NCI-H2171 (cell line): Measurements from ENCODE around the gene SGPL1.

Experiments
- DNase-seq: peaks from one replicate; lab custom pipeline; 2025; lab: John Stamatoyannopoulos, UW

SGPL1 gene

GRCh38 chr10:70810967-70811366 lies 4.8 kb upstream of the SGPL1 start:
- DNase-seq: no peak

DNA sequence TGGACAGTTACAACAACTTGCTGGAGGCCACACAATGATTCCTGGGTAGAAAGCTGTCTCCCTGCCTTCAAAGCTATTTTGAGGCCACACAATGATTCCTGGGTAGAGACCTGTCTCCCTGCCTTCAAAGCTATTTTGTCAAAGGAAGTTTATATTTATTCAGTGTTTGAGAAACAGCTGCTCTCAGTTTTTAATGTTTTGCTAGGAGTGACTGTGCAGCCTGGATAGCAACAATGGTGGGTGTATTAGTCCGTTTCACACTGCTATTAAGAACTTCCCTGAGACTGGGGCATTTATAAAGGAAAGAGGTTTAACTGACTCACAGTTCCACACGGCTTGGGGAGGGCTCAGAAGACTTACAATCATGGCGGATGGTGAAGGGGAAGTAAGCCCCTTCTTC lies 3.9 kb upstream of the SGPL1 start:
- no peak for DNase-seq

DNA sequence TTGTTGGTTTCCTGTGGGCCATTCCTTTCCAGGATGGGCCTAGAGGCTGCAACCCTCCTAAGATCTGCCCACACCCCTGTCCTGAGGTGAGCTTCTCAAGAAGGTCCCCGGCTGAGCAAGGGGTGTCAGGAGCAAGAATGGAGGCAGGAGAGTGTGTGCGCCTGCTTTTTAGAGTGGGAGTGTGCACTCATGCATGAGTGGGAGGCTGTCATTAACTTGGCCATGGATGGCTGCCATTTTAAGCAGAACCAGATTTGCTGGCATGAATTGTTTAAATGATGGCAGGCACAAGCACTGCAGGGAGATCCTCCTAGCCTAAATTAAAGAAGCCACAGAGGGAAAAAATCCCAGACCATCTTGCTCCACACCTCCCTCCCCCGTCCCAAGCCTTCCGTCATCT lies 2.9 kb upstream of the SGPL1 start:
- no peak for DNase-seq

- DNase-seq: no peak
Observed at GRCh38 chr10:70814126-70814525, 1.6 kb upstream of the SGPL1 start.

DNA sequence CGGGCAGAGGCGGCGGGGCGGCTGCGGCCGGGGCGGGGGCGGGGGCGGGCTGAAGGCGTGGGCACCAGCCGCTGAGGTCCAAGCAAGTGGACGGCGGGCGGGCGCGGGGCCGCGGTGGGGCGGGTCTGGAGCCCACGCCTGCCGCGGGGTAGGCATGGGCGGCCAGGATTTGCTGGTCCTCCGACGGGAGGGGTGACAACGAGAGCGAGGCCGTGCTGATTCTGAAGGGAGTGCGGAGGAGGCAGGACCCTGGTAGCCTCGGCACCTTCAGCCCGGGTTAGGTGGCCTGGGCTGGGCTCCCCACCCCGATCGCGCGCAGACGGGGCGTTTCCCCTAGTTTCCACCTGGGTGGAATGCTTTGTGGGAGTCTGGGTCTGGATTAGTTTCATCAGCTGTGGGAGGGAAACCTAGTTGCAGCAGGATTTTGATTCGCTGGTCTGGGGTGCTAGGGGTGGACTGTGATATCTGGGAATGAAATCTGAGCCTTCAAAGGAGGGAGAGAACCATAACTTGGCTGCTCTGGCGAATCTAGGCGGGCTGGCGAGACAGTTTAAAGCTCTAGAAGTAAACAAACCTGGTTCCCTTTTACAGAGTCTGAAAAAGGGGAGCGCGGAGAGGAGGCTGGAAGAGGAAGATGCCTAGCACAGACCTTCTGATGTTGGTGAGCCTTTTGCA lies 609 bp downstream of the SGPL1 start:
- peak; percentile 49 for DNase-seq

DNA sequence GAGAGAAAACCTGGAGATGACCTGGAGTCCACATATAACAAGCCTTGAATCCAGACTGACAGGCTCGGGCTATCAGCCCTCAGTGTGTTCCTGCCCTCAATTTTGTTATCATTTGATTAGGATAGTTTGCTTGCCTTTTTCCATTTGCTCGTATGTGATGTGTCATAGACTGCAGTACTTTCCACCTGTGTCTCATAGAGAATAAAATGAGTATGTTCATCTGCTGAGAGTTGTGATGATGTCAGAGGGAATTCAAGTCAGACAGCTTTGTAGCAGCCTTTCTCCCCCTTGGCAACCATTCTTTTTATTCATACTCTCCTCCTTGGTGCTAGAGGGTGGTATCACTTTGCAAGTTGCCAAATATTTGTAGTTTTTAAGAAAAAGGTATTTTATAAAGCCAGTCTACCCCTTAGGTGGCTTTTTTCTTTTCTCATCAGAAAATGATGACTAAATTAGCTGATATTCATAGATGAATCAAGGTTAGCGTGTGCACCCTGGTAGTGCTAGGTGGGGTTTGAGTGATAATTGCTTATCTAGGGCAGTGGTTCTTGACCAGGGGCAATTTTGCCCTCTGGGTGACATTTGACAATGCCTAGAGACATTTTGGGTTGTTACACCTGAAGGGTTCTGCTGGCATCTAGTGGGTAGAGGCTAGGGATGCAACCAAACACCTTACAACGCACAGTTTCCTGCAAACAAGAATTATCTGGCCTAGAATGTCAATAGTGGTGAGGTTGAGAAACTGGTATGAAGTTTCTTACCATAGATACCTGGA lies 5.4 kb downstream of the SGPL1 start:
- no peak for DNase-seq

- no peak for DNase-seq
Observed at GRCh38 chr10:70822076-70822820, 6.5 kb downstream of the SGPL1 start.

DNA sequence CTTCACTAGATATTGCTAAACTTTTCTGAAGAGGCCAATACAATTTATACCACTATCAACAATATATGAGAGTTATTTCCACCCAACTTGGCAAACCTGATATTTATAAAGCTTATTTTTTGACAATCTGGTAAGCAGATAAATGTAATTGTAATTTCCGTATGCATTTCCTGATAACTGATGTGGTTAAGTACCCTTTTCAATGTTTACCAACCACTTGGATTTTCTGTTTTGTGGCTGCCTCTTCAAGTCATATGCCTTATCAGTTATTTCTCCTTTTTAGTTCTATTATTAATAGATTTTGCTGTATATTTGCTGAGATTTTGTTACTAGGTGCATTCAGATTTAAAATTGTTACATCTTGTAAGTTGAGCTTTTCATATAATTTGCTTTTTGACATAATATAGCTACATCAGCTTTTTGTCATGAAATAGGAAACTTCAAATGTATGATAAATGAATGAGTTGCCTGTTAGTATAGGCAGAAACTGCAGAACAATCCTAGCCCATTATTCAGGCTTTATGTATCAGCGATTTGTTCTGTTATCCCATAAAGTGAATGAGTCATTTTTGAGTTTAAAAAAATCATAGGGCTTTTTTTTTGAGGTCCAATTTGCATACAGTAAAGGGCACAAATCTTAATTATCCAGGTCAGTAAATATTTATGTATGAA lies 11.5 kb downstream of the SGPL1 start:
- DNase-seq: no peak

DNA sequence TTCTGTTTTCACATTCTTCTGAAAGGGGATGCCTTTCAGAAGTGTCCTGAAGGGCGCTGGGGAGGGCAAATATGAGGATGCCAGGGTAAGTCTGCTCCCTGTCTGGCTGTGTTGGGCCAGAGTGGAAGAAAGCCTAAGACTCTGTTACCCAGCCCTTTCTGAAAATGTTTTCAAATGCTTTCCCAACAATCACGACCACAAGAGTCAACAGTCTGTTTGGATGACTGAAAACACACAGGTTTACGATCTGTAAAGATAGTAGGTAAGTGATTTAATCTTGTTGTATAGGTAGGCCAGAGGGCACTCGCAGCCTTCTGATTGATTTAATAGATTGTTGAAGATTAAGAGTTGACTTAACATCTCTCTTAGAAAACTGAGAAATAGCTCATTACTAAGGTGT lies 13.2 kb downstream of the SGPL1 start:
- no peak for DNase-seq

DNA sequence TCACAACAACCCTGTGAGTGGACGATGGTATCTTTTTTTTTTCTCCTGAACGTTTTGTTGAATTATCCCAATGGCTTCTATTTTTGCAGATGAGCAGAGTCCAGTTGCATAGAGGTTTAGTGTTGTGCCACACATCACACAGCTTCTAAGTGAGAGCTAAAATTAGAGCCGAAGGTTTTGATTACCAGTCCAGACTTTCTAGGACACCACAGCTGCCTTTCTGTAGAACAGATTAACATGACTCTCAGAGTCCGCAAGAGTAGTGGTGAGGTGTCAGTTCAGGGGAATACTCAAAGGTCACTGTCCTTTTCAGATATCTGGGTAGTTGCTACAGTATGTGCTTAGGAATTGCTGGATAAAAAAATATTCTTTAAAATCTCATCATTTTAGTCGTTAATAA lies 13.8 kb downstream of the SGPL1 start:
- no peak for DNase-seq

GRCh38 chr10:70830164-70830563 lies 14.4 kb downstream of the SGPL1 start:
- DNase-seq: no peak

- no peak for DNase-seq
Observed at GRCh38 chr10:70832221-70832620, 16.5 kb downstream of the SGPL1 start.

- DNase-seq: no peak
Observed at GRCh38 chr10:70832852-70833528, 17.2 kb downstream of the SGPL1 start.

- DNase-seq: no peak
Observed at GRCh38 chr10:70833601-70834000, 17.9 kb downstream of the SGPL1 start.

- DNase-seq: no peak
Observed at GRCh38 chr10:70834021-70834420, 18.3 kb downstream of the SGPL1 start.

DNA sequence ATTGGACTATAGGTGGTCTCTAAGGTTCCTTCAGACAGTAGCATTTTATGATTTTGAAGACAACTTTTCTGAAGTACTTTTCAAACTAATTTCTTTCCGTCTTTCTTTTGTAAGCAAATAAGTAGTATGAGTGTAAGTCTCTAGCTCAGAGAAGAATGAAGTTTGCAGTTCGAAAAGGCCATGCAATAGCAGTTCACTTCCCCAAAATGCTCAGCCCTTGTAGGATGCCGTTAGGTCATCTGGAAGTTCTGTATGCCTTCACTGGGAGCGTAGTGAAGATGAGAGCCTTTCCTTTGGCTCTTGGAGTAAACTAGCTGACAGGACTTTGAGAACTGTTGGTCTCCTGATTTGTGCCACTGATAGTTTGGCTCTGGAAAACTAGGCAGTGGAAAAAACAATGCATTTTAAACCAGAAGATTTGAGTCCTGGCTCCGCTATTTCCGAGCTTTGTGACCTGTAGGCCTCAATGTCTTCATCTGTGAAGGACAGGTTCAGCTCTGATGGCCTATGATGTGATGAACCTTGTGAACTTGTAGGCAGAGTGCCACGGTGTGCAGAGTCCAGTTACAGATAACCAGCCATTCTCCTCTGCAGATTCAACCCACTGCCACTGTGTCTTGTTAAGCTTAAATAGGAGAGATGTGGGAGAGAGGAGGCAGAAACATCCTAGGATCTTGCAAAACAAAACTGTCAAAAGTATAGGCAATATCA lies 18.8 kb downstream of the SGPL1 start:
- DNase-seq: no peak

- DNase-seq: no peak
Observed at GRCh38 chr10:70836319-70836718, 20.6 kb downstream of the SGPL1 start.

DNA sequence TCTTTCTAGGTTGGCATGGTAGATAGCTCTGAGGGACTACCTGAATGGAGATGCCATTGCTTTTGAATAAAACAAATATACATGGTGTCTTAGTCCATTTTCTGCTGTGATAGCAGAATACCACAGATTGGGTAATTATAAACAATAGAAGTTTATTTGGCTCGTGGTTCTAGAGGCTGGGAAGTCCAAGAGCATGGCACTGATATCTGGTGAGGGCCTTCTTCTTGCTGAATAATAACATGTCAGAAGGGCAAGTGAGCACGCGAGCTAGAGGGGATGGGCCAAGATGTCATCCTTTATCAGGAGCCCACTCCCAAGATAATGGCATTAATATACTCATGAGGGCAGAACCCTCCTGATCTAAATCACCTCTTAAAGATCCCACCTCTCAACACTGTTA lies 21.9 kb downstream of the SGPL1 start:
- no peak for DNase-seq

DNA sequence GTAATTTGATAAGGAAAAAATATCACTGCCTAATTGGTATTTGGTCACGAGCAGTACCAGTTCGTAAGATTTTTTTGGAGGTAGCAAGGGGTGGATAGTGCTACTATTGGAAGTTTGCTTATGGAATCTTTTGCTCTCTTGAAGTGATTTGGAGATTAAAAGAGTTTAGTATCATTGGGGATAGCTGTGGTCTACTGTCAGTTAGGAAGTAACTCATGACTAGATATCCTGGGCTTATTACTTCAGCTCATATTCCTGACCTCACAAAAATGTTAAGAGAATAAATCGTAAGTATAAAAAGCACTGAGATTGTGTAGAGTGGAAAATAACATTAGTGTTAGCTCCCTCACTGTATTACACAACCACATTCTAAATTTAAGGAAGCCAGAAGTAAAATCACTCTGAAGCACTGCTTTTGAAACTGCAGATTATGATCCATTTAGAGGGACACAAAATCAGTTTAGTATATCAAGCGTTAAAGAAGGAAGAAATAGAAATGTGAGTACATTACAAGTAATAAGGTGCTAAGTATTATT lies 22.6 kb downstream of the SGPL1 start:
- no peak for DNase-seq

GRCh38 chr10:70840836-70841235 lies 25.1 kb downstream of the SGPL1 start:
- no peak for DNase-seq

DNA sequence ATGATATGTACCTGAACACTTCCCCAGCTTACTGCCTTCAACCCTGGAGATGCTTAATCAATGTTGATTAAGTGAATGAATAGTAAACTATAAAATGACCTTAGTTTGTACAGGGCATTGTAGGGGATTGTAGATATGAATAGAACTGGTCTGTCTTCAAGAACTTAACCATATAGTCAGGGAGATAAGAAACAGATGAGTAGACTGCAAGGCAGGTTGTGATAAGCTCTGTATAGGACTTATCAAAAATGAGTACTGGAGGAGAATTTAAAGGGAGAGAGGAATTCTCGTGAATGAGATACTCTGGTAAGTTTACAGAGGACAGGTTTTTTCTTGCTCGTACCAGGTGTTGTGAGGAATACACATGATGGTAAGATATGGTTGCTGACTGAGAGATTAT lies 27.6 kb downstream of the SGPL1 start:
- DNase-seq: no peak
